HEK293 (cell line): ENCODE data around the gene CLPX.
A peak's percentile ranks its signal among the peaks of the same experiment; 100 is the strongest.

Experiments
- MYNN ChIP-seq: fragments of 450-650 bp; formaldehyde crosslinking; IDR thresholded peaks from 2 replicates; pipeline ENCODE4 v1.5.1; 2016; ENCODE audit warnings: missing biosample characterization, missing genetic modification characterization, borderline replicate concordance
- OSR2 ChIP-seq: fragments of 450-650 bp; formaldehyde crosslinking; IDR thresholded peaks from 2 replicates; pipeline ENCODE4 v1.5.1; 2016; ENCODE audit warnings: missing biosample characterization, missing genetic modification characterization
- REPIN1 ChIP-seq: fragments of 450-650 bp; formaldehyde crosslinking; IDR thresholded peaks from 2 replicates; pipeline ENCODE4 v1.5.1; 2017; ENCODE audit warnings: missing biosample characterization, missing genetic modification characterization, low read depth
- SETDB1 ChIP-seq: IDR thresholded peaks from one replicate; pipeline ENCODE4 v1.6.1; 2017; ENCODE audit warnings: mild to moderate bottlenecking, low read length, moderate library complexity, mixed read lengths; ENCODE audit not compliant: insufficient read length
- ZFHX2 ChIP-seq: fragments of 450-650 bp; formaldehyde crosslinking; conservative IDR thresholded peaks from 2 replicates; pipeline ENCODE4 v1.5.1; 2016; ENCODE audit warnings: missing biosample characterization, missing genetic modification characterization
- ZFP69B ChIP-seq: fragments of 450-650 bp; formaldehyde crosslinking; IDR thresholded peaks from 2 replicates; pipeline ENCODE4 v1.5.1; 2016; ENCODE audit warnings: missing biosample characterization, missing genetic modification characterization
- ZNF184 ChIP-seq: fragments of 450-650 bp; IDR thresholded peaks from 2 replicates; pipeline ENCODE4 v1.5.1; 2018; ENCODE audit warnings: missing biosample characterization, mild to moderate bottlenecking, missing genetic modification characterization
- ZNF416 ChIP-seq: fragments of 450-650 bp; formaldehyde crosslinking; IDR thresholded peaks from 2 replicates; pipeline ENCODE4 v1.5.1; 2016; ENCODE audit warnings: missing biosample characterization, missing genetic modification characterization
- ZNF433 ChIP-seq: fragments of 450-650 bp; formaldehyde crosslinking; IDR thresholded peaks from 2 replicates; pipeline ENCODE4 v1.5.1; 2016; ENCODE audit warnings: missing biosample characterization, missing genetic modification characterization, low read depth
- ZNF48 ChIP-seq: fragments of 450-650 bp; formaldehyde crosslinking; IDR thresholded peaks from 2 replicates; pipeline ENCODE4 v1.5.1; 2016; ENCODE audit warnings: missing biosample characterization, missing genetic modification characterization
- ZNF521 ChIP-seq: fragments of 450-650 bp; formaldehyde crosslinking; IDR thresholded peaks from 2 replicates; pipeline ENCODE4 v1.5.1; 2017; ENCODE audit warnings: missing biosample characterization, mild to moderate bottlenecking, missing genetic modification characterization
- ZNF544 ChIP-seq: fragments of 450-650 bp; formaldehyde crosslinking; IDR thresholded peaks from 2 replicates; pipeline ENCODE4 v1.5.0; 2017; ENCODE audit warnings: missing biosample characterization, missing genetic modification characterization
- ZNF560 ChIP-seq: fragments of 450-650 bp; formaldehyde crosslinking; IDR thresholded peaks from 2 replicates; pipeline ENCODE4 v1.5.1; 2017; ENCODE audit warnings: missing biosample characterization, missing genetic modification characterization, borderline replicate concordance
- ZNF596 ChIP-seq: fragments of 450-650 bp; IDR thresholded peaks from 2 replicates; pipeline ENCODE4 v1.5.0; 2018; ENCODE audit warnings: missing biosample characterization, mild to moderate bottlenecking, missing genetic modification characterization, moderate library complexity
- ZNF623 ChIP-seq: fragments of 450-650 bp; formaldehyde crosslinking; IDR thresholded peaks from 2 replicates; pipeline ENCODE4 v1.5.1; 2016; ENCODE audit warnings: missing biosample characterization, missing genetic modification characterization
- ZNF629 ChIP-seq: fragments of 450-650 bp; formaldehyde crosslinking; IDR thresholded peaks from 2 replicates; pipeline ENCODE4 v1.5.1; 2017; ENCODE audit warnings: missing biosample characterization, missing genetic modification characterization
- ZNF654 ChIP-seq: fragments of 450-650 bp; formaldehyde crosslinking; IDR thresholded peaks from 2 replicates; pipeline ENCODE4 v1.5.1; 2016; ENCODE audit warnings: low read depth, missing biosample characterization, missing genetic modification characterization
- ZNF660 ChIP-seq: fragments of 450-650 bp; IDR thresholded peaks from 2 replicates; pipeline ENCODE4 v1.5.1; 2018; ENCODE audit warnings: missing biosample characterization, mild to moderate bottlenecking, missing genetic modification characterization
- TF ChIP-seq, protein P1 (sequence below): fragments of 450-650 bp; formaldehyde crosslinking; IDR thresholded peaks from 2 replicates; pipeline ENCODE4 v1.5.1; 2017; ENCODE audit warnings: missing biosample characterization, missing genetic modification characterization
- TF ChIP-seq, protein P2 (sequence below): IDR thresholded peaks from 2 replicates; pipeline ENCODE4 v1.6.1; 2011; ENCODE audit warnings: mild to moderate bottlenecking, low read depth, low read length, borderline replicate concordance
- TF ChIP-seq, protein P3 (sequence below): fragments of 450-650 bp; formaldehyde crosslinking; IDR thresholded peaks from 2 replicates; pipeline ENCODE4 v1.5.1; 2016; ENCODE audit warnings: missing biosample characterization, missing genetic modification characterization
- TF ChIP-seq, protein P4 (sequence below): fragments of 450-650 bp; formaldehyde crosslinking; IDR thresholded peaks from 2 replicates; pipeline ENCODE4 v1.5.1; 2016; ENCODE audit warnings: missing biosample characterization, missing genetic modification characterization, borderline replicate concordance
- TF ChIP-seq, protein P5 (sequence below): fragments of 450-650 bp; formaldehyde crosslinking; IDR thresholded peaks from 2 replicates; pipeline ENCODE4 v1.5.1; 2016; ENCODE audit warnings: missing biosample characterization, missing genetic modification characterization
- TF ChIP-seq, protein P6 (sequence below): fragments of 450-650 bp; formaldehyde crosslinking; IDR thresholded peaks from 2 replicates; pipeline ENCODE4 v1.5.1; 2016; ENCODE audit warnings: missing biosample characterization, missing genetic modification characterization

CLPX gene

DNA sequence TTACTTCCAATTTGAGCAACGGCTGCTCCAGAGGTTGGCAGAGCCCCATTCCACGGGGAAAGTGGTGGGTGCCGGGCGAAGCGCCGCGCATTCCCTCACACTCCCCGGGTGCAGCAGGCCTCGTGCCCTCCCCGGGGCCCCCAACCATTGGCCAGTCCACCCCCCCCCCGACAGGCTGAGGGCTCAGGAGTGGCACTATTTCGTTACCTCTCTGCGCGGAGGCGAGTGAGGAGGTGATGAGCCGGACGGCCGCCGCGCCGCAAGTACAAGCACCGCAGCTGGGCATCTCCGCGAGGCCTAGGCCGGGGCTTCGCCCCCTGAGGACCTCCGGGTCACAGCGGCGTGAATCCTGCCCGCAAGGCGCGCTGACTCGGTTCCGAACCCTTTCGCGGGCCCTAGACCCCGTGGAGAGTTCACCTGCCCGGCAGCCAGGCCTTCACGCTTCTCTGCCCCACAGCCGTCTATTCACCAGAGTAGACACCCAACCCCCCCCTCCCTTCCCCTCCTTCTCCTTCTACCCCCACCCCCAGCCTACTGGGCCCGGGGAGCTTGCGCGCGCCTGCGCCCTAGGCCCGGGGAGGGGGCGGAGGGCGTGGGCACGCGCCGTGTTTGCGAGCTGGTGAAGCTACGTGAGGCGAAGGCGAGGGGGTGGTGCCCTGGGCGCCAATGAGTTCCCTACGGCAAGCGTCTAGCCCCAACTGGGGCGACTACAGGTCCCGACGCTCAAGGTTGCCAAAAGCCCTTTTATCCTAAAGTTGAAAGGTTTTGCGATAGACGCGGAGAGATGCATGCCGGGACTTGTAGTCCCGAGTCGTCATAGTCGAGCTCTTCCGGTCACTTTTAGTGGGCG lies at the start of gene CLPX (continued):
- TF ChIP-seq MYNN (tag by site-specific recombination) (no peak), SETDB1 (no peak), ZFP69B (tag by site-specific recombination) (0 out of 2 replicates have a peak, but pooled peaks have one; percentile 17), ZFHX2 (tag by site-specific recombination) (peak; percentile 77), ZNF560 (tag by site-specific recombination) (no peak), ZNF629 (0 out of 2 replicates have a peak, but pooled peaks have one; percentile 45), ZNF654 (no peak), ZNF184 (tag by site-specific recombination) (no peak), ZNF623 (tag by site-specific recombination) (0 out of 2 replicates have a peak, but pooled peaks have one; percentile 15), ZNF660 (no peak; the same call in 1 of the 2 replicates), OSR2 (tag by site-specific recombination) (no peak), ZNF433 (tag by site-specific recombination) (no peak), ZNF521 (tag by site-specific recombination) (no peak), ZNF416 (no peak), ZNF48 (tag by site-specific recombination) (no peak), ZNF544 (tag by site-specific recombination) (no peak), REPIN1 (tag by site-specific recombination) (no peak), ZNF596 (no peak)
- TF ChIP-seq, protein P1, sequence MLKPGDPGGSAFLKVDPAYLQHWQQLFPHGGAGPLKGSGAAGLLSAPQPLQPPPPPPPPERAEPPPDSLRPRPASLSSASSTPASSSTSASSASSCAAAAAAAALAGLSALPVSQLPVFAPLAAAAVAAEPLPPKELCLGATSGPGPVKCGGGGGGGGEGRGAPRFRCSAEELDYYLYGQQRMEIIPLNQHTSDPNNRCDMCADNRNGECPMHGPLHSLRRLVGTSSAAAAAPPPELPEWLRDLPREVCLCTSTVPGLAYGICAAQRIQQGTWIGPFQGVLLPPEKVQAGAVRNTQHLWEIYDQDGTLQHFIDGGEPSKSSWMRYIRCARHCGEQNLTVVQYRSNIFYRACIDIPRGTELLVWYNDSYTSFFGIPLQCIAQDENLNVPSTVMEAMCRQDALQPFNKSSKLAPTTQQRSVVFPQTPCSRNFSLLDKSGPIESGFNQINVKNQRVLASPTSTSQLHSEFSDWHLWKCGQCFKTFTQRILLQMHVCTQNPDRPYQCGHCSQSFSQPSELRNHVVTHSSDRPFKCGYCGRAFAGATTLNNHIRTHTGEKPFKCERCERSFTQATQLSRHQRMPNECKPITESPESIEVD (tag by site-specific recombination) = no peak
- TF ChIP-seq, protein P2, sequence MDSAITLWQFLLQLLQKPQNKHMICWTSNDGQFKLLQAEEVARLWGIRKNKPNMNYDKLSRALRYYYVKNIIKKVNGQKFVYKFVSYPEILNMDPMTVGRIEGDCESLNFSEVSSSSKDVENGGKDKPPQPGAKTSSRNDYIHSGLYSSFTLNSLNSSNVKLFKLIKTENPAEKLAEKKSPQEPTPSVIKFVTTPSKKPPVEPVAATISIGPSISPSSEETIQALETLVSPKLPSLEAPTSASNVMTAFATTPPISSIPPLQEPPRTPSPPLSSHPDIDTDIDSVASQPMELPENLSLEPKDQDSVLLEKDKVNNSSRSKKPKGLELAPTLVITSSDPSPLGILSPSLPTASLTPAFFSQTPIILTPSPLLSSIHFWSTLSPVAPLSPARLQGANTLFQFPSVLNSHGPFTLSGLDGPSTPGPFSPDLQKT = no peak
- TF ChIP-seq, protein P3, sequence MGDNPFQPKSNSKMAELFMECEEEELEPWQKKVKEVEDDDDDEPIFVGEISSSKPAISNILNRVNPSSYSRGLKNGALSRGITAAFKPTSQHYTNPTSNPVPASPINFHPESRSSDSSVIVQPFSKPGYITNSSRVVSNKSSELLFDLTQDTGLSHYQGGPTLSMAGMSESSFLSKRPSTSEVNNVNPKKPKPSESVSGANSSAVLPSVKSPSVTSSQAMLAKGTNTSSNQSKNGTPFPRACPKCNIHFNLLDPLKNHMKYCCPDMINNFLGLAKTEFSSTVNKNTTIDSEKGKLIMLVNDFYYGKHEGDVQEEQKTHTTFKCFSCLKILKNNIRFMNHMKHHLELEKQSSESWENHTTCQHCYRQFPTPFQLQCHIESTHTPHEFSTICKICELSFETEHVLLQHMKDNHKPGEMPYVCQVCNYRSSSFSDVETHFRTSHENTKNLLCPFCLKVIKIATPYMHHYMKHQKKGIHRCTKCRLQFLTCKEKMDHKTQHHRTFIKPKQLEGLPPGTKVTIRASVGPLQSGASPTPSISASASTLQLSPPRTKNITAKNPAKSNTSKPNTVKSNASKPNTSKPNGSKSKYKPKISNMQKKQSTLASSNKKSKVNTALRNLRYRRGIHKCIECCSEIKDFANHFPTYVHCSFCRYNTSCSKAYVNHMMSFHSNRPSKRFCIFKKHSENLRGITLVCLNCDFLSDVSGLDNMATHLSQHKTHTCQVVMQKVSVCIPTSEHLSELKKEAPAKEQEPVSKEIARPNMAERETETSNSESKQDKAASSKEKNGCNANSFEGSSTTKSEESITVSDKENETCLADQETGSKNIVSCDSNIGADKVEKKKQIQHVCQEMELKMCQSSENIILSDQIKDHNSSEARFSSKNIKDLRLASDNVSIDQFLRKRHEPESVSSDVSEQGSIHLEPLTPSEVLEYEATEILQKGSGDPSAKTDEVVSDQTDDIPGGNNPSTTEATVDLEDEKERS (tag by site-specific recombination) = no peak
- TF ChIP-seq, protein P4, sequence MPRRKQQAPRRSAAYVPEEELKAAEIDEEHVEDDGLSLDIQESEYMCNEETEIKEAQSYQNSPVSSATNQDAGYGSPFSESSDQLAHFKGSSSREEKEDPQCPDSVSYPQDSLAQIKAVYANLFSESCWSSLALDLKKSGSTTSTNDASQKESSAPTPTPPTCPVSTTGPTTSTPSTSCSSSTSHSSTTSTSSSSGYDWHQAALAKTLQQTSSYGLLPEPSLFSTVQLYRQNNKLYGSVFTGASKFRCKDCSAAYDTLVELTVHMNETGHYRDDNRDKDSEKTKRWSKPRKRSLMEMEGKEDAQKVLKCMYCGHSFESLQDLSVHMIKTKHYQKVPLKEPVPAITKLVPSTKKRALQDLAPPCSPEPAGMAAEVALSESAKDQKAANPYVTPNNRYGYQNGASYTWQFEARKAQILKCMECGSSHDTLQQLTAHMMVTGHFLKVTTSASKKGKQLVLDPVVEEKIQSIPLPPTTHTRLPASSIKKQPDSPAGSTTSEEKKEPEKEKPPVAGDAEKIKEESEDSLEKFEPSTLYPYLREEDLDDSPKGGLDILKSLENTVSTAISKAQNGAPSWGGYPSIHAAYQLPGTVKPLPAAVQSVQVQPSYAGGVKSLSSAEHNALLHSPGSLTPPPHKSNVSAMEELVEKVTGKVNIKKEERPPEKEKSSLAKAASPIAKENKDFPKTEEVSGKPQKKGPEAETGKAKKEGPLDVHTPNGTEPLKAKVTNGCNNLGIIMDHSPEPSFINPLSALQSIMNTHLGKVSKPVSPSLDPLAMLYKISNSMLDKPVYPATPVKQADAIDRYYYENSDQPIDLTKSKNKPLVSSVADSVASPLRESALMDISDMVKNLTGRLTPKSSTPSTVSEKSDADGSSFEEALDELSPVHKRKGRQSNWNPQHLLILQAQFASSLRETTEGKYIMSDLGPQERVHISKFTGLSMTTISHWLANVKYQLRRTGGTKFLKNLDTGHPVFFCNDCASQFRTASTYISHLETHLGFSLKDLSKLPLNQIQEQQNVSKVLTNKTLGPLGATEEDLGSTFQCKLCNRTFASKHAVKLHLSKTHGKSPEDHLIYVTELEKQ = no peak
- TF ChIP-seq, protein P5, sequence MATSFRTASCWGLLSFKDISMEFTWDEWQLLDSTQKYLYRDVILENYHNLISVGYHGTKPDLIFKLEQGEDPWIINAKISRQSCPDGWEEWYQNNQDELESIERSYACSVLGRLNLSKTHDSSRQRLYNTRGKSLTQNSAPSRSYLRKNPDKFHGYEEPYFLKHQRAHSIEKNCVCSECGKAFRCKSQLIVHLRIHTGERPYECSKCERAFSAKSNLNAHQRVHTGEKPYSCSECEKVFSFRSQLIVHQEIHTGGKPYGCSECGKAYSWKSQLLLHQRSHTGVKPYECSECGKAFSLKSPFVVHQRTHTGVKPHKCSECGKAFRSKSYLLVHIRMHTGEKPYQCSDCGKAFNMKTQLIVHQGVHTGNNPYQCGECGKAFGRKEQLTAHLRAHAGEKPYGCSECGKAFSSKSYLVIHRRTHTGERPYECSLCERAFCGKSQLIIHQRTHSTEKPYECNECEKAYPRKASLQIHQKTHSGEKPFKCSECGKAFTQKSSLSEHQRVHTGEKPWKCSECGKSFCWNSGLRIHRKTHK = no peak
- TF ChIP-seq, protein P6, sequence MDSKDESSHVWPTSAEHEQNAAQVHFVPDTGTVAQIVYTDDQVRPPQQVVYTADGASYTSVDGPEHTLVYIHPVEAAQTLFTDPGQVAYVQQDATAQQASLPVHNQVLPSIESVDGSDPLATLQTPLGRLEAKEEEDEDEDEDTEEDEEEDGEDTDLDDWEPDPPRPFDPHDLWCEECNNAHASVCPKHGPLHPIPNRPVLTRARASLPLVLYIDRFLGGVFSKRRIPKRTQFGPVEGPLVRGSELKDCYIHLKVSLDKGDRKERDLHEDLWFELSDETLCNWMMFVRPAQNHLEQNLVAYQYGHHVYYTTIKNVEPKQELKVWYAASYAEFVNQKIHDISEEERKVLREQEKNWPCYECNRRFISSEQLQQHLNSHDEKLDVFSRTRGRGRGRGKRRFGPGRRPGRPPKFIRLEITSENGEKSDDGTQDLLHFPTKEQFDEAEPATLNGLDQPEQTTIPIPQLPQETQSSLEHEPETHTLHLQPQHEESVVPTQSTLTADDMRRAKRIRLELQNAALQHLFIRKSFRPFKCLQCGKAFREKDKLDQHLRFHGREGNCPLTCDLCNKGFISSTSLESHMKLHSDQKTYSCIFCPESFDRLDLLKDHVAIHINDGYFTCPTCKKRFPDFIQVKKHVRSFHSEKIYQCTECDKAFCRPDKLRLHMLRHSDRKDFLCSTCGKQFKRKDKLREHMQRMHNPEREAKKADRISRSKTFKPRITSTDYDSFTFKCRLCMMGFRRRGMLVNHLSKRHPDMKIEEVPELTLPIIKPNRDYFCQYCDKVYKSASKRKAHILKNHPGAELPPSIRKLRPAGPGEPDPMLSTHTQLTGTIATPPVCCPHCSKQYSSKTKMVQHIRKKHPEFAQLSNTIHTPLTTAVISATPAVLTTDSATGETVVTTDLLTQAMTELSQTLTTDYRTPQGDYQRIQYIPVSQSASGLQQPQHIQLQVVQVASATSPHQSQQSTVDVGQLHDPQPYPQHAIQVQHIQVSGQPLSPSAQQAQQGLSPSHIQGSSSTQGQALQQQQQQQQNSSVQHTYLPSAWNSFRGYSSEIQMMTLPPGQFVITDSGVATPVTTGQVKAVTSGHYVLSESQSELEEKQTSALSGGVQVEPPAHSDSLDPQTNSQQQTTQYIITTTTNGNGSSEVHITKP (tag by site-specific recombination) = peak; percentile 75
